ENCODE data around the gene CACNA2D3.

Gene CACNA2D3

DNA sequence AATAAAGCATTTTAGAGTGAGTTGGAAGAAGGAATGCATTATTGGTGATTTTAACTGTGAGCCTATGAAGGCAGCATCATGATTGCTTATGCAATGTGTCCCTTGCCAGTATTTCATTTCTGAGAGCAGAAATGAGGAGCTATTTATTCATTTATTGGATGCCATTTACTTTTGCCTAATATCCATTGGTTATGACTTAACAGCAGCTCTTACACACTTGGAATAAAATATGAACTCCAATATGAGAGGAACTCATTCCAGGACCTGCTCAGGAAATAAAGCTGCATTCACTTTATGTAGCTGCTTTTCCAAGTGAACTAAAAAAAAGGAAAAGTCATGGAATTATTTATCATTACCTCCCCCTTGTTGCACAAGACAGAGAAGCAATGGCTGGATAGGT is 525.4 kb downstream of the CACNA2D3 start:
- no peak for DNase-seq

DNA sequence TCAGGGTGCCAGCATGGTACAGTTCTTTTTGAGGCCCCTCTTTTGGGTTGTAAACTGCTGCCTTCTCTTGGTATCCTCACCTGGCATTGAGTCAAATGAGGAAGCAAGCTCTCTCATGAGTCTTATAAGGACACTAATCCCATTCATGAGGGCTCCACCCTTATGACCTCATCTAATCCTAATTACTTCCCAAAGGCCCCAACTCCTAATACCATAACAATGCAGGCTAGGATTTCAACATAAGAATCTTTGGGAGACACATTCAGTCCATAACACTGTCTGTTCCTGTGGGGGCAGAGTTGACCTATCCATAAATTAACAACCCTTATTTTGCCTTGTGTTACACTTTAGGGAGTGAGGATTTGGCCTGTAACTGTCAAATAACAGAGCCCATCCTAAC is 527.2 kb downstream of the CACNA2D3 start:
- no peak for DNase-seq

DNA sequence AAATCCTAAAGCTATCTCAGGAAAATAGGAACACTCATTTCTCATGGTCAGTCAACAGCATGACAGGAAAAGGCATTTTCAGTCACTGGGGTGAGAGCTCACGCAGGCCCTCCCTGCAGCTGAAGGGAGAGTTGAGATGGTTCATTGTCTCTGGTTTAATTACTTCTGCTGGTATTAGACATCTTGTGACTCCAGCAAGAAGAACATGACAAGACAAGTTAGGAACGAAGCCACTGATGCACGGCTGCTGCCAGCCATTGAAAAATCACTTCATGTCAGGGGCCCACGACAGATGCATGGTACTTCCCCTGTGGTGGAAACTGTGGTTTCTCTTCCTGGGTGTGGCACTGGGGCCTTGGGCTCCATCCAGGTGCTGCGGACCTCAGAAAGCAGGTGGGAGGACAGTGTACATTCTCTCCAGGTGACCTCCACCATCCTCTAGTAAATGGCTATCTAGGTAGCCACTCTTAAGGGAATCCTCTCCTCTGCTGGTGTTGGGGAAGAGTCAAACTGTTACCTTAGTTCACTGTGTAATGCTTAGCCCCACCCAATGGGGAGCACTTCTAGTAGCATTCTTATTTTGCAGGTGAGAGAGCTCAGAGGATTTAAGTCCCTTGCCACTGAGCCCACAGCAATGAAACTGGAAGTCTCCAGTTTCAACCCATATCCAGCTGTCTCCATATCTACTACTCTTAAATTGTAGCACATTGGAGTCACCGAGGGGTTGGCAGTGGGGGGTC is 531.3 kb downstream of the CACNA2D3 start:
- DNase-seq: no peak

DNA sequence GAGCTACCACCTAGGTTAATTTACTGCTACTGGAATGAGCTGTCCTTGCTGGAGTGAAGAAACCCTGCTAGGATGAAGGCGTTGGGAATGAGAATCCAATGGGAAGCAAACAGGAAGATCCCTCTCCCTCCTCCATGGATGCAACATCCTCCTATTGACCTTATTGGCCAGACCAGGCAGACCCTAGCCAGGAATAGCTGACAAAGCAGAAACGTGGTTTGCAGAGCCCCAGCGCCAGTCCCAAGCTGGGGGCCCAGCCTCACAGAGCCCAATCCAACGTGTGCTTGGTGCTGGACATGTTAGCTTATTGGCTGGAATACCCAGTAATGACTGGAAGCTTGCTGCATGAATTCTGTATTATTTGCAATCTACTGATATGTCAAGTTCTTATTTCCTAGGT is 532.4 kb downstream of the CACNA2D3 start:
- no peak for DNase-seq

DNA sequence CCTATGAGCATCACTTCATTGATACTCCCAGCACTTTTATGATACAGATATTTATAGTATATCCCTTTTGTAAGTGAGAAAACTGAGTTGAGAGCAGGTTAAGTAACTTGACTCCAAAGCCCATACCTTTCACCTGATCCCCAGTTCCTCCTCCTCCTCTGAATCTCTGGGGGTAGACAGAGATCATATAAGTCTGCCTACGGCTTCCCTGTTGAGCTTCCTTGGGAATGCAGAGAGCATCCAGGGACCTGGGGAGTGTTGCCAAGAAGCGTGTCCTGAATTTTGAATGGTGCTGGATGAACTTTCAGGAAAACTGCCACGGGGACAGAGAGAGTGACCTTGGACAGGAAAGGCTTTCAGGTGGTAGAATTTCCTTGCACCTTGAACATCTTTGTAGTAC is 537.0 kb downstream of the CACNA2D3 start:
- no peak for DNase-seq

DNA sequence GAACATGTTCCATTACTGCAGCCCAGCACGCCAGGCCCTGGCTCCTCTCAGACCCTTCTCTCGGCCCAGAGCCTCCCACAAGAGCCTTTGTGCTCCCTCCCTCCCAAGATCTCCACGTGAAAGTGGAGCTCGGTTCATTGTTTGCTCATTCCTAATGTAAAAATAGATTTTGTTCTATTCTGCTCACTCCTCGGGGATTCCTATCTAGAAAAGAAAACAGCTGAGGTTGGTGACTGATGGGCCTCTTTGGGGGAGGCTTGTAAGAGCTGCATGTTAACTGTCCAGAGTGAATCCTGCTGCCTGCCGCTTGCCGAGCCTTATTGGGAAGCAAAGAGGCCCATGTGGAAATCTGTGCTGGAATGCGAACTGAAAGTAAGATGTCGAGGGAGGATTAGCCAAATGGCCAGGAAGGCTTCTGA is 538.4 kb downstream of the CACNA2D3 start:
- no peak for DNase-seq

DNA sequence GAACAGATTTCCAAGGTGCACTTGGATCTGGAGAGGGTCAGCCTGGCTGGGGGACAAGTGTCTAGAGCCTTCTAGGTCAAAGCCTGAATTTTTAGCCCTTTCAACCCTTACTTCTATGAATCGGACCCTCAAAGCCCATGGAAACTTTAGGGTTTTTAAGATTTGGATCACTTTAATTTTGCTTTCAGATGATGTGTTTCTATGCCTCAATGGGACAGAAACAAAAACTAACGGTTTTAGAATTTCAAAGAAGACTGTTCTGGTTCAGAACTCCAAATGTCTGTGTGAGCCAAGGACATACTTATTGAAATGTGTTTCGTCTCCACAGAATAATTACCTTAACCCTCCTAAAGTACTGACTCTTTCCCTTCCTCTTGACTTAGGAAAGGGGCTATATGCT is 538.8 kb downstream of the CACNA2D3 start:
- DNase-seq: no peak

DNA sequence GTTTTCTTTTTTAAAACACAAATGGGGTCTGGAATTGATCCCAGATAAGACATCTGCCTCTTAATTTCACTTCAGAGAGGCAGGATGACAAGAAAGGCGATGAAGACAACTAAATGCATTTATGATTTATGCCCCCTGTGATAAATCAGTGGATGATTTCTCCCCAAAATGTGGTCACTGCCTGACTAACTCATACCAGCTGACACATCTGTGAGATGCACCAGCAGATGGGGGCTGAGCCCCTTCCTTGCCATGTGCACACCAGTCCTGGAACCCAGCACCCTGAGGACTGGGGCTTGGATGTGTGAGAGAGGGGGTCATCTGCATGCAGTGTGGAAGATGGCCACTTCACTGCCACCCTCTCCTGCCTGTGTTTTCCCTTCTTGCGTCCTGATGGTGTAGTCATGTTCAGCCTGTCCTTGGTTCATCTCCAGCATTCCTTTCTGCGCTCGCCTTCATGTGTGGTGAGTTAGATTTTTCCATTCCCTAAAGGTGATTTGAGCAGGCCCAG is 541.2 kb downstream of the CACNA2D3 start:
- no peak for DNase-seq

DNA sequence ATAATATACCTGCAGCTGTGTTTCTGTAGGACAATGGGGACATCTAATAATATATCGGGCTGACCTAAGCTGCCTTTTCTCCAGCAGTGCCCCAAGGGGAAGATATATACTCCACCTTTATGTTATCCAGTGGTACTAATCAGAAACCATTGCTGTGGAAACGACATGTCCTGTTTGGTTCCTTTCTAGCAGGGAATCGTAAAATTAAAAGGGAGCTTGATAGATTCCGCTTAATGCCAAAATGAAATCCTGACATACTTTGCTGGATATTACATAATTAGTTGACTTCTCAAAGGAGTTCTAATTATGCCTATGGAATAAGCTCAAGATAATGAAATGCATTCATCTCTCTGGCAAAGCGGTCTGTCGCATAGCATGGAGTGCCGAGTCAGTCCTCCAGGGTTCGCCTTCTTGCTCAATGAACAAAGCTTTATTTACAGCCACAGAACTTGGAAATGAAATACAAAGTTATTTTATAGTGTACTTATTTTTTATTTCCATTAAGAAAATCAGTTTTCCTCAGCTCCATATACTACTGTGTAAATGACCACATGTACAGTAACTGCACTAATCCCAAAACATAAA is 542.8 kb downstream of the CACNA2D3 start:
- DNase-seq: no peak

DNA sequence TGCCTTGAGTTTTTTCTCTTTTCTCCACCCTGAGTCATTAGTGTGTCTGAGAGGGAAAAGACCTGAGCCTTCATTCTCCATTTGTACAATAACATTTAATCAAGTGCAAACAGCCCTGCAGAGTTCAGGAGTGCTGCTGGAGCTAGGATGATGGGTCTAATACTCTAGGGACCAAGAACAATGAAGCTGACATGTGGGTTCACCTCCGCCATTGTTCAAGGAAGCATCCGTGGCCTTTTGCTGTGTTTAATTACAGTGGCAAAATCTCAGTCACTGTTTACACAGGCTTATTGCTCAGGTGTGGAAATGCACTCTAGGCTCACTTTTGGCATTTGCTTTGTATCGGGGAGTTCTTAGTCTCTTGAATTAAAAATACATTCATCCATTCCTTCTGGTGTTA is 545.9 kb downstream of the CACNA2D3 start:
- no peak for DNase-seq

DNA sequence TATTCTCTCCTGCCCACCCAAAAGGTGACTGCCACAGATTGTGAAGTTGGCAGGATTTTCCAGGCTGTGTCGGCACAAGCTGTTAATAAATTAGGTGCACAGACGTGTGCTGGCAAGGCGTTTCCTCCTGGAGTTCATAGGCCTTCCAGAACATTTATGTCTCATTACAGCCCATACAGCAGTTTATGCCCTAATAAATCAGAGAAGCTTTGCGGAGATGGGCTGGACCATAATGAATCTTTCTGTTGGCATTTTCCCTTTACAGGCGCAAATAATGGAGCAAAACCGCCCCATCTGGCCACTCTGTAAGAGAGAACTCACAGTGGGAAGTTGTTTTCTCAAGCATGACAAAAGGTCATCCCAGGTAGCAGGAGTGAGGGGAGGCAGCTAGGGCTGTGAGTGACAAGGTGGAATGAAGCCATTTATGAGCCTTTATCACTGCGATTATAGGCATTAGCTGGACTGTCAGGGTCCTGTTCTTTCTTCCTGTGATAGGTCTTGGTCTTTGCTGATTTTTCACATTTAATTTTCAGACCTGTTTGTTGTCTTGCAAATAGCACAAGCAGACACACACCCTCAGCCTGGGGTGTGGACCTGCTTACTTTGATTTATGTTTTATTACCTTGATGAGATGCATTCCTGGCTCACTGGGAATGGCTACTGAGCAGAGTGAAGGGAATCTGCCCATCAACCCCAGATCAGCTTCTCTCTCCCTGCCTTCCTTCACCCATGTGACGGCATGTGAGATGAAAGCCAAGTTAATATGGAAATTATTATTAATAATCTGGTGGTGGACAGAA is 548.0 kb downstream of the CACNA2D3 start:
- DNase-seq: peak; percentile 17

DNA sequence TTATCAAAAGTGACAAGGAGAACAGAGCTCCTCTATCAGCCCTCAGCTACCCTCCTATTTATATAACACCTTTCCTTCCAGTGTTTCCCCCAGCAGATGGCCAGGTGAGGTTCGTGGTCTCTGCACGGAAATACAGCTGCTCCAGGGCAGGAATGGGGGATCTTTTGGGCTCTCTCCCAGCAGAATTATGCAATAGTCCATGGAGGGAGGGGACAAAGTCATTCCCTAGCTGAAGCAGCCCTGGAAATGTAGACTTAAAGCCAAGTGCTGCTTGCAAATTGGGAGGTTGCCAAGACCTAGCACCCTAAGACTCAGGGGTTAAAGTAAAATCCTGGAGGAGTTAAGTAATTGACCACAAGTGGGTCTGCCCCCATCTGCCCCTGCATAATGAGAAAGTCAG is 549.2 kb downstream of the CACNA2D3 start:
- DNase-seq: peak; percentile 45

DNA sequence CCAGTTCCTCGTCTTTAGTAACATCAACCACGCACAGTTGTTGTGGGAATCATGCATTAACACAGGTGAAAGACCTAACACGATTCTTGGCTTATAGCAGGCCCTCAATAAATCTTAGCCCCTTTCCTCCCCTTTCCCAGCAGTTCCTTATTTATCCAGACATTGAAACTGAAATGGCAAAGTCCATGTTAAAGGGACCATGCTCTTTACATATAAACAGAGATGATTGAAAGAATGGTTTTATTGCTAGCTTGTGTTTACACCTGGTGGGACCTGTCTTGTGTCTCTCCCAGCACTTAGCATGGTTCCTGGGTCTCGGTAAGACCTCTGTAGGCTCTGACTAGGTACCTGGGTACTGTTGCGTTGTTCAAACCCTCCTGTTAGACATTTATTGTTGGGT is 553.7 kb downstream of the CACNA2D3 start:
- no peak for DNase-seq

DNA sequence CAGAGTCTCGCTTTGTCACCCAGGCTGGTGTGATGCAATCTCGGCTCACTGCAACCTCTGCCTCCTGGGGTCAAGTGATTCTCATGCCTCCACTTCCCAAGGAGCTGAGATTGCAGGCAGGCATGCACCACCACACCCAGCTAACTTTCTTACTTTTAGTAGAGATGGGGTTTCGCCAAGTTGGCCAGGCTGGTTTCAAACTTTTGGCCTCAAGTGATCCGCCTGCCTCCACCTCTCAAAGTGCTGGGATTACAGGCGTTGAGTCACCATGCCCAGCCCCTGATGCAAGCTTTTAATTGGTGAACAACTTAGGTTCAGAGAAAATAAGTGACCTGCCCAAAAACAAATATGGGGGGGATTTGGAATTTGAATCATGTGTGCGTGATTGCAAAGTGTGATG is 559.4 kb downstream of the CACNA2D3 start:
- DNase-seq: no peak

DNA sequence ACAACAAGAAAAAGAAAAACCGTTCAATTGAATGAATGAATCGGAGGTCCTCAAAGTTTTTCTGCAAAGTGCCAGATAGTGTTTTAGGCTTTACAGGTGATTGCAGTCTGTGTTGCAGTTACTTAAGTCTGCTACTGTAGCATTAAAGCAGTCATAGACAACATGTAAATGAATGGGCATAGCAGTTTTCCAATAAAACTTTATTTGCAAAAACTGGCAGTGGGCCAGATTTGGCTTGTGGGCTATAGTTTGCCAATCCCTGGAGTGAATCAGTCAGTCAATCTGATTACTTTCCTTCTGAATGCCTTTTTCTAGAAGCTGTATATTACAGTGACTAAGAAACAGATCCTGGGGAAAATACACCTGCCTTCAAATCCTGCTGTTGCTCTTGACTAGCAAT is 562.9 kb downstream of the CACNA2D3 start:
- DNase-seq: no peak

DNA sequence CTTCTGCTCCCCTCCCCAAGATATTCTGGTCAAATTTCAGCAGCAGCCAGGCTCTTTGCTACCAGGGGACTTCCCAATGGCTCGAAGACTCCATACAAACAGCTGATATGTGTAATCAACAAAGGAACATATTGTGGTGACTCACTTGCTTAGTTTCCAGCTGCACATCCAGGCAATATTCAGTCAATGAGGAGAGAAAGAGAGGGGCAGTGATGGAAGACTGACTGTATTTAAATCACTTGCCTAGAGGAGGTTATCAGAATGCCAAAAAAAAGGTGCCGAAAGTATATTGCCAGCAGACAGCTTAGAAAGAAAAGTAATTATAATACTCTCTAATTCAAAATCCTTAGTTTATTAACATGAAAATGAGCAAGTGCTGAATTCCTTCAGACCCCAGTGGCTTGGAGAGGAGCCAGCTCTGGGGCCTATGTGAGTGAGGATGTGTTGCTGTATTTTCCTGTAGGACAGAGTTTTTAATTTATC is 569.0 kb downstream of the CACNA2D3 start:
- DNase-seq: no peak

DNA sequence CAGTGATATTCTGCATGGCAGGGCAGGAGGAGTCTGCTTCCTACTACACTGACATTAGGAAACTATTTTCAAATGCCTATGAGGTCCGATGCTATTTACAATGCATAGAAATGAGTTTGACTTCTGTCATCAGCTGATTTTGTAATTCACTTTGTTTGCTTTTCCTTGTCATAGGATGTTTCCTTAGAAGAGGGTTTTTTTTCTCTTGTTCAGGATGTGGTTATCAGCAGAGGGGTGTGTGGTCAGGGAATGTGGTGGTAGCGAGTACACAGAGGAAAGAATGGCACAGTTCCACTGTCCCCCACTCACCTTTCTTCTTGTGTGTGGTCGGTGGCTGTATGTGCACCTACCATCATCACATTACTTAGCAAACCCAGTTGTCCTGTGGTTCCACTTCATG is 574.0 kb downstream of the CACNA2D3 start:
- DNase-seq: no peak

DNA sequence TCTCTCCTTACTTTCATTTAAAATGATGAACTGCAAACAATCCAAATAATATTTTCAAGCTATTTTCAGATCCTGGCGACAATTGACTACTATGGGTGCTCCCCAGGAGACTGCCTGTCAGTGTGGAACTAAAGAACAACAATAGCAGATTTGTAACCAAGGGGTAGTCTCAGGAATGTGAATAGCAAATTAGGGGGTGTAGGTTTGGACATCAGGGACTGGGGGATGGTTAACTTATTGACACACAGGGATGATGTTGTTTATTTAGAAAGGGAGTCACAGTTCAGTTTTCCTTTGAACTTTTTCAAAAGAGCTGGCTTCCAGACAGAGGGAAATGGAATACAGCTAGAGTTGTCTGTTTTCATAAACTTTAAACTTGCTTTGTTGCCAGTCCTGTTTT is 575.7 kb downstream of the CACNA2D3 start:
- DNase-seq: no peak

DNA sequence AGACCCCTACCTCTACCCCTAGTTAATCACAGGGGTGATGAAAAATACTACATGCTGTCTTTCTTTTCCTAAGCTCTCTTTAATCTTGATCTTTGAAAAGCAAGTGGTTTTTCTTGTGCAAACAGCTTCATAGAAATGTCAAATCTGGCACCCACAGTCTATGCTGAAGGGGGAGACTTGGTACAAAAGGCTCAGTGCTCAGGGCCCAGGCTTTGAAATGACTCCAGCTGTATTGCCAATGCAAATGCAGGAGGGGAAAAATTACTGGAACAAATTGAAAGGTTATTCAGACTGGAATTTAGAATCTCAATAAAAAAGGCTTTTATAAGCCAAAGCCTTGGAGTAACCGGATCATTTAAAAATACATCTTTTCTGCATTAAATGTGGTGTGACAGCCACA is 581.6 kb downstream of the CACNA2D3 start:
- no peak for DNase-seq

DNA sequence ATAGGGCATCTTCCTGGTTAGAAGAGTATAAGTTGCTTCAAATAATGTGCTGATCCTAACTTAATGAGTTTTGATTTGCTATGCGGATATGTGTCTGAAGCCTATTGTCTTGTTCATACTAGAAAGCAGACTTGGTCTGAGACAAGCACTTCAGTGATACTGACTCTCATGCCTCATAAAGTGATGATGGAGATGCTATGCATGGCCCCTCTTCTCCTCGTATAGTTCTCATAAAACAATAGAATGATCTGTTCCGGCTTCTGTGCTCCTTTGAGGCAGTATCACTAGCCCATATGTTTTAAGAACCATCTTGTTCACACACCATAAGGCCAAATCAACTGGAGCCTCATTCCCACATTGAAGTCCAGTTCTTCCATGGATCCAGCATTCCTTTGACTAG is 583.4 kb downstream of the CACNA2D3 start:
- no peak for DNase-seq

DNA sequence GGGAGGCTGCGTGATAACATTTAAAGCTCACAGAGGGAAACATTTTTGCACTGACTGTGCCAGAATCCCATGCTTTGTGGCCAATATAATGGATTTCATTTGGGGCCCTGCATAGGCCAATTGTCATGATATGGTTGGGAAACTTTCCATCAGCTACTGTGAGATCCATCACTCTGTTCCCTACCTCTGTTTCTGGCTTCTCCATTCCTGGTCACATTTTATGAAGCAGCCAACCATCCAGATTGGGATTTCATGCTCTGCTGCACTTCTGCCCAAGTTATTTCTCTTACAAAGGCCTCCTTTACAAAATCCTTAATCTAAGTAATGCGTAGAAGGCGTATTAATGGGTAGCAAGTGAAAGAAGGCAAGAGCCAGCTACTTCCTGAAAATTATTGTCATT is 584.4 kb downstream of the CACNA2D3 start:
- DNase-seq: no peak

DNA sequence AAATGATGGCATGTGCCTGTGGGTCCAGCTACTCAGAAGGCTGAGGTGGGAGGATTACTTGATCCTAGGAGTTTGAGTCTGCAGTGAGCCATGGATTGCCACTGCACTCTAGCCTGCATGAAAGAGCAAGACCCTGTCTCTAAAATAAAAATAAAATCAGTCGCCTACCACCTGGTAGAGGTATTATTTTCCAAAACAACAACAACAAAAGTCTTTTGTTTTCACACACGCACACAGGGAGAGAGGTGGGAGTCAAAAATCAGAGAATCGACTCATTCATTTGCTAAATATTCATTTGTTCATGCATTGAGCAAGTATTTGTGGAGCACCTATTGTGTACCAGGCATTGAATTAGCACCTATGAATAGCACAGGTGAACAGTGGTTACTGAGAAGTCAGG is 587.4 kb downstream of the CACNA2D3 start:
- DNase-seq: no peak

DNA sequence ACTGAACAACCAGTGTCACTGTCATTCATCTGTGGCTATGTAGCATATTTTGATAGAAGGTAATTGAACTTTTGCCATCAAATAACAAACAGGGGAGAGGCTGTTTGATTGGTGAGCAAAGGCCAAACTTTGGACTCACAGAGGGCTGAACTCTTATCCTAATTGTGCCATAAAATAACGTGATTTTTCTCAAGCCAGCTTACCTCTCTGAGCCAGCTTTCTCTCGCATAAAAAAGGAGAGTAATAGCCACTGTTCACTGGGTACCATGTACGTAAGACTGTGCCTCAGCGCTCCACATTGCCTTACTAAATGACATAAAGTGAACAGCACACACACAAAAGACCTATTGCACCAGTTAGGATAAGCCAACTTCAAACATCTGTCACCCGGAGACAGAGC is 588.6 kb downstream of the CACNA2D3 start:
- no peak for DNase-seq

DNA sequence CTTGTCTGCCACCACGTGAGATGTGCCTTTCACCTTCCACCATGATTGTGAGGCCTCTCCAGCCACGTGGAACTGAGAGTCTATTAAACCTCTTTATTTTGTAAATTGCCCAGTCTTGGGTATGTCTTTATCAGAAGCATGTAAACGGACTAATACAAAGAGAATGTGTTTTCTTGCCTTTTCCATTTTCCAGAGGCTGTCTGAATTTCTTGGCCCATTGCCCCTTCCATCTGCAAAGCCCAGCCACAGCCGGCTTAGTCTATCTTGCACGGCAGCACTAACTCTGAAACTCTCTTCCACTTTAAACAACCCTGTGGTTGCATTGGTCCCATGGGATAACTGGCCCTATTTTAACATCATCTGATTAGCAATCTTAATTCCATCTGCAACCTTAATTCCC is 590.2 kb downstream of the CACNA2D3 start:
- no peak for DNase-seq
